T47D (cell line): ENCODE measurements around the gene RNF217.
"Not testable (repeated sequence)": the region's sequence is repeated elsewhere in the genome, so short reads cannot be mapped to it uniquely, and the experiment has no call there.

Experiments used
- DNase-seq, 2 experiments: peaks; one replicate each; pipeline versions ENCODE4 v3.0.0 to v3.0.0-alpha.2; 2011 to 2012; ENCODE audit warnings: low read depth in 1 of 2, low spot score in 1 of 2
- JUND ChIP-seq: IDR thresholded peaks from 2 replicates; pipeline ENCODE4 v1.6.1; 2012; ENCODE audit warnings: low read depth
- in situ Hi-C: cut with HindIII; loops from 2 replicates; pipeline ENCODE4 v1.10.0; 2016; ENCODE audit warnings: low sequenced_read_pairs, low pct_unique_long_range_greater_than_20kb

The RNF217 gene

DNA sequence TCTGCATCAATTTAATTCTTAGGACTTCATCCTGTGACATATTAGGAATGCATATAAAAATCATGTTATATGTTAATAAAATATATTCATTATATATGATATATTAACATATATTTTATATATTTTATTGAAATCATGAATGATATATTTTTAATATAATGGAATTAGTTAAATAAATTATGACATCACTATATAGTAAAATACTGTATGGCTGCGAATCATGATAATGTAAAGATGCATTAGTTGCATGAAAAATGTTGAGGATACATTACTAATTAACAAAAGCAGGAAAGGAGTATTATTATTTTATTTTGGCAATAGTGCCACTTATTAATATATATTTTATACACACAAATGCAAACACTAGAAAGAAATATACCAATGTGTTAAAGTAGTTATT, 8.4 kb upstream of the RNF217 start:
- no peak for TF ChIP-seq JUND
- no peak for DNase-seq
- in situ Hi-C loops = no loop called here

DNA sequence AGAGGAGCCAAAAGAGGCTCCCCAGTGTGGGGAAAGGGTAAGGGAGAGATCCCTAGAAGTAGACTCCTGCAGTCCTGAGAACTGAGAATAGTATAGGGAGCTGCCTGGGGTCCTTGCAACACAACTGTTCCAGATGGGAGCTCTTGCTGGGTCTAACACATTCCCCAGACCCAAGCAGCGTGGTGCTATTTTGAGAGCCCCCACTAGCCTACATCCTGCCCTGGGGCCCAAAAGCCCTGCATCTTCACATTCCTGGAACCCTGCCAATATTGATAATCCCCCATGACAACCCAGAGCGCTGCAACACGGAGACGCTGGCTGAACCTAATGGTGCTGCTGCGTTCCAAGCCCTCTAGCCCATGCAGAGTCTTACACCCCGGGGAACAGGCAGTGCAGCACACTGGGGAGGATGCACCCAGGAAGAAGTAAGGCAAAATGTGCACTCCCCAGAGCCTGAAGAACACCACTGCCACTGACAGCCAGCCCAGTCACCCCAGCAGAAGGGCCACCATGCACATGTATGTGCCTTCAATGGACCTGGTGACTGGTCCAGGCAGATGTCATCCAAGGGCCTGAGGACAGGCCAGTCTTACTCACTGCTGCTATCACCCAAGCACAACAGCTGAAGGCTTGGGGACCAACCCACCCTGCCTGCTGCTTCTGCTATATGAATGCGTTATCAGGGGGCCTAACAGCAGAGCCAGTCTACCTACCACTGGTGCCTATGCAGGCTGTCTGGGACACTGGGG, 7.0 kb upstream of the RNF217 start:
- in situ Hi-C loops = no loop called here
- DNase-seq = no peak
- no peak for TF ChIP-seq JUND

DNA sequence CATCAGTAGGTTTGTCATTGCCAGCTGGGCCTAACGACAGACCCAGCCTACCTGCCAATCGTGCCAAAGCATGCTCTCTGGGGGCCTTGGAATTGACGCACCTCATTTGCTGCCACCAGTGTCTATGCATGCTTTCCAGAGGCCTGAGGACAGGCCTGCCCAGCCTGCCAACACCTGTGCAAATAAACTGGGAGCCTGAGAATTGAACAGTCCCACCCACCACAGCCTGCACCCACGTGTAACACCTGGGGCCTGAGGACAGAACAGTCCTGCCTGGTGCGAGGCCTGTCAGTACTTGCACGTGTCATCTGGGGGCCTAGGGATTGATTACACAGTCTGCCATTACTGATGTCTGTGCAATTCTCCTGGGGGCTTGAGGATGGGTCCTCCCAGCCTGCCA, 6.2 kb upstream of the RNF217 start:
- TF ChIP-seq JUND = no peak
- in situ Hi-C loops = no loop called here
- DNase-seq = no peak

DNA sequence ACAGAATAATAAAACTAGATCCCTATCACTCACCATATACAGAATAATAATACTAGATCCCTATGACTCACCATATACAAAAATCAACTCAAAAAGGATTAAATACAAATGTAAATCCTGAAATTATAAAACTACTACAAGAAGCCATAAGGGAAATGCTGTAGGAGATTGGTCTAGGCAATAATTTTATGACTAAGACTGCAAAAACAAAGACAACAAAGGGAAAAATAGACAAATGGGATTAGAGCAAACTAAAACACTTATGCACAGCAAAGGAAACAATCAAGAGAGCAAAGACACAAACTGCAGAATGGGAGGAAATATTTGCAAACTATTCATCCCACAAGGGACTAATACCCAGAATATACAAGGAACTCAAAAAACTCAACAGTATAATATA, 4.1 kb upstream of the RNF217 start:
- in situ Hi-C loops = no loop called here
- no peak for TF ChIP-seq JUND

DNA sequence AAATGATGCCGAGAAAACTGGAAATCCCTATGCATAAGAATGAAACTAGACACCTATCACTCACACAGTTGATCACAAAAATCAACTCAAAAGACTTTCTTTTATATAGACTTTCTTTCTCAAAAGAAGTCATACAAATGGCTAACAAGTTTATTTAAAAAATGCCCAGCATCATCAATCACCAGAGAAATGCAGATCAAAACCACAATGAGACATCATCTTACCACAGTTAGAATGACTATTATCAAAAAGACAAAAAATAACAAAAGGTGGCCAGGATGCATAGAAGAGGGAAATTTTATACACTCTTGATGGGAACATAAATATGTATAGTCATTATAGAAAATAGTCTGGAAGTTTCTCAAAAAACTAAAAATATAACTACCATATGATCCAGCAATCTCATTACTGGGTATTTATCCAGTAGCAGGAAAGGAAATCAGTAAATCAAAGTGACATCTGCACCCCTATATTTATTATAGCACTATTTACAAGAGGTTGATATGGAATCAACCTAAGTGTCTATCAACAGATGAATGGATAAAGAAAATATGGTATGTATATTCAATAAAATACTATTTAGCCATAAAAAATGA, 3.4 kb upstream of the RNF217 start:
- TF ChIP-seq JUND = no peak
- no peak for DNase-seq
- in situ Hi-C loops = no loop called here

More for the DNA sequence above, 4.1 kb upstream of the RNF217 start:
- no peak for DNase-seq

DNA sequence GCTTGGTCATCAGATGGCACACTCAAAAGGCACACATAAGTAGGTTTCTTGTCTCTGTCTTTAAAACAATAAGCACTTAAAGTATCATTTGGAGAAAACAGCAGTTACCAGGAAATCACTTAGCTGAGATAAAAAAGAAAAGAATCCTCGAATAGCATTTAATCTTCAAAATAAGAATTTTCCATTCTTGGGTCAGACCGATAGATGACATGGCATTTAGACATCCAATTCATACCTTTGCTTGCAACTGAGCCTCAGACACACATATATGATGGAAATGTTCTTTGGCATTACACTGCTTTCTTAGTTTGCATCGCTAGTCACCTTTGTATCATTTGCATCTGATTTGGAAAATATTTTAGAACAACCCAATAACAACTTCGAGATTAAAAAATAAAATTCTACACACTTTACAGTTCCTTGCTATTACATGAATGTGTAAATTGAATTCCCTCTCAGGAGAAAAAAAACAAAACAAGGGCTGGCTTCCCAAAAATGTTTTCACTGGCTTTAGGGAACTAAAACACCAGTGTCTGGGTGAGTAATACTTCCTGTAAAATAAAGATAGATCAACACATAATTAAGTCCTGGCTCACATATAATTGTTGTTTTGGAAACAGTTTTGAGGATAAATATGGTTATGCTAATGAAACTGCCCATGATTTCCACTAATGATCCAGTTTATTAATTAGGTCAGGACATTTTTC, 1.3 kb upstream of the RNF217 start:
- DNase-seq = no peak
- no peak for TF ChIP-seq JUND
- in situ Hi-C loops = no loop called here

DNA sequence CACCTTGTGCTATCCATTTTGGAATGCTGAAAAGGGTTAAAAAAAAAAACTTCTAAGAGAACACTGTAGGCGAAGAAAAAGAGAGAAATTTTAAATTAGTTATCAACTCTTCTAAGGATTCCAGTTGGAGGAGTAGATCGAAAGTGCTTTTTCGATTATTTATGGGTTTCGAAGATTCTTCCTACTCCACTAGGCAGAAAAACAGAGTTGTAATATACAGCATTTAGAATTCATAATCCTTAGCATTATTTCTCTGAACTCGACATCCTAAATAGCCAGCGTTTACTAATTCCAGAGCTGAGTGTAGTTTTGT, 817 bp upstream of the RNF217 start:
- TF ChIP-seq JUND = no peak
- in situ Hi-C loops = no loop called here

DNA sequence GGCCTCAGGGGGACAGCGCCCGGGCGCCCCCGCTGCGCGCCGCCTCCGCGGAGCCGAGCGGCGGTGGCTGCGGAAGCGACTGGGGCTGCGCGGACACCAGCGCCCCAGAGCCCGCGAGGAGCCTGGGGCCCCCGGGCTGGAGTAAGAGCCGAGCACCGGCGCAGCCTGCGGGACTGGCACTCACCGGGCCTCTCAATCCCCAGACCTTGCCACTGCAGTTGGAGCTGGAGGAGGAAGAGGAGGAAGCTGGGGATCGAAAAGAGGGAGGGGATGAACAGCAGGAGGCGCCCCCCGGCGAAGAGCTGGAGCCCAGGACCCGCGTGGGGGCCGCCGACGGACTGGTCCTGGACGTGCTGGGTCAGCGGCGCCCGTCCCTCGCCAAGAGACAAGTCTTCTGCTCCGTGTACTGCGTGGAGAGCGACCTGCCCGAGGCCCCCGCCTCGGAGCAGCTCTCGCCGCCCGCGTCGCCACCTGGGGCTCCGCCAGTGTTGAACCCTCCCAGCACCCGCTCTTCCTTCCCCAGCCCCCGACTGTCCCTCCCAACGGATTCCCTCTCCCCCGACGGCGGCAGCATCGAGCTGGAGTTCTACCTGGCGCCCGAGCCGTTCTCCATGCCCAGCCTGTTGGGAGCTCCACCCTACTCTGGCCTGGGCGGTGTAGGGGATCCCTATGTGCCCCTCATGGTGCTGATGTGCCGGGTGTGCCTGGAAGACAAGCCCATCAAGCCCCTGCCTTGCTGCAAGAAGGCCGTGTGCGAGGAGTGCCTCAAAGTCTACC, 590 bp downstream of the RNF217 start:
- DNase-seq = peak; percentile 31 to 44
- TF ChIP-seq JUND = no peak
- in situ Hi-C loops = no loop called here

More for the DNA sequence above, 817 bp upstream of the RNF217 start:
- DNase-seq = no peak

DNA sequence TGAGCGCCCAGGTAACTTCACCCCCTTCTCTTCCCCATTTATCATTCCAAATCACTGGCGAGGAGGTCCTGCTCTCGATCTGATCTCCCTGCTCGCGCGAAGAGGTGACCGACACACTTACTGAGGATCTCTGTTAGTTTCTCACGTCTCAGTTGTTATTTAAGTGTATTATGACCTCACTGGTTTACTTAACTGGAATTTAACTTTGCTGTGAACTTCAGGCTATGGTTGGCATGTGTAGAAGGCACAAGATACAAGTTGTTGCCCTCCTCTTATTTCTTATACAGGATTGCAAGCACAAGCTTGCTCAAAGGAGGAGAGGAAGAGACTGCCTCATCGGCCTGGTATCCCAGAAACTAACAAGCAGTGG, 1.2 kb downstream of the RNF217 start:
- no peak for TF ChIP-seq JUND
- in situ Hi-C loops = no loop called here
- DNase-seq = peak; percentile 44 to 47

DNA sequence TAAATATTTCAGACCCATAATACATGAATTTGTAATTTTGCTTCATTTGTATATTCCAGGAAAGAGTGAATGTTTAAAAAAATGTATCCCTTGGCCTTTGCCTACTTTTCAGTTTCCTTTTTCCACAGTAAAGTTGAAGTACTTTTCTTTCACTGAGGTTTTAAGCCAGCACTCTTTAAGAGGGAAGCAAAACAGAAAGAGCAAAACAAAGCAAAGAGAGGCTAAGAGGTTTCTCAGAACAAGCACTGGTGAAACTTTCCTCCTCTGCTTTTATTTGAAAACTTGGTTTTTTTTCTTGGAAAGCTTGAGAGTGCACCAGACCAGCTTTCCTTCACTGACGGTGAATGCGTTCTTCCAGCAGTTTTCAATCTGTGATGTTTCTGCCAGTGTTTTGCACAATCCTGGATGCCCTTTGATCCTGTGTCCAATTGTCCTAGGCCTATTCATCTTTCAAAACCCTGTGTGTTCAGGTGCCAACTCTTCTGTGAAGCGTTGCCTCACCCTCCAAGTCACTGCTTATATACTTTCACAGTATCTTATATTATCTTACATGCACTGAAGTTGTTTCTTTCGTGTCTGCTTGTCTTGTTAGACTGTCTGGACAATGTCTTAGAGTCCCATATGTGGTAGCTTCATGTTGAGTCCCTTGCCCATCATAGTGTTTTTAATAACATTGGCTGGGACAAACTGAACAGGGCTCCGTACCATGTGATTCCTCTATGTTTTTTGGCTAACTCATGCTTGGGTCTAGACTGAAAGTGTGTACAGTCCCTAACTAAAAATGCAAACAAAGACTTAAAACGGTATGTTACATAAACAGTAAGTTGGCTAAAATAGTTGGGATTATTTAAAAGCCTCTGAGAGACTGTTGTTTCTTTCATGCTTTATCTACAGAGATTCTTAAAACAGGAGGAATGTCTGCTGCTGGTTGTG, 1.9 kb downstream of the RNF217 start:
- no peak for TF ChIP-seq JUND
- in situ Hi-C loops = no loop called here
- DNase-seq = no peak

DNA sequence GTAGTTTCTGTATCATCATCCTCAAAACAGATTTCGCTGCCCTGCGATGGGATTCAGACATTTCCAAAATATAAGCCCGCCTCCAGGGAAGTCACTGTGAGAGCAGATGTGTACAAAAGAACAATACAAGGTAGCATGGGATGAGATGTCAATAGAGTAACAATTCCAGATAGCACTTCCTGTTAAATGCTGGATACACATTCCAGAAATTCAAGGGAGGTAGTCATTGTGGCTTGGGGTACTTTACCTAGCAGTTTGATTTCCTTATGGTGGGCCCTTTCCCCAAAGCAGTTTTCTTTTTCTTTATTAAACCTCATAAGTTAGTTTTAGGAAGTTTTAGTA, 2.5 kb downstream of the RNF217 start:
- in situ Hi-C loops = no loop called here
- no peak for DNase-seq
- TF ChIP-seq JUND = no peak

DNA sequence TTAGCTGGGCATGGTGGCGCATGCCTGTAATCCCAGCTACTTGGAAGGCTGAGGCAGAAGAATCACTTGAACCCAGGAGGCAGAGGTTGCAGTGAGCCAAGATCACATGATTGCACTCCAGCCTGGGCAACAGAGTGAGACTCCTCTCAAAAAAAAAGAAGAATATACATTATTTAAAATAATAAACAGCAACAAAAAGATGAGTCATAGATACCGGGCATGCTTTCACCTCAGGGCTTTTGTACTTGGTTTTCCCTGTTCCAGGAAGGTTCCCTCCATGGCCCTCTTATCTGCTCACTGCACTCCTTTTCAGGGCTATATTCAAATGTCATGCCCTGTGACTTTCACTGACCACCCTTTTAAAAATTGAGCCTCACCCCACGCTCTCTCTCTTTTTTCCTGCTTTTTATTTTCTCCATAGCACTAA, 3.2 kb downstream of the RNF217 start:
- in situ Hi-C loops = not testable (repeated sequence)

More for the DNA sequence above, 3.2 kb downstream of the RNF217 start:
- DNase-seq = not testable (repeated sequence)
